Peyer's patch (tissue), 4 donors: ENCODE data around the gene MYH4. TPM values are rescaled to one million over a fixed set of nuclear protein-coding genes. Genes with fewer than 3 reads are reported as not detected.

Source experiments
- DNase-seq, 3 donors: peaks; one replicate each; pipeline ENCODE4 v3.0.0-alpha.2; 2017 to 2019
- H3K27ac ChIP-seq, 4 donors: fragments of 200-600 bp; sonication (generic); one replicate each; pipeline ENCODE4 v1.5.1; 2016 to 2019
- H3K27me3 ChIP-seq, 2 donors: fragments of 200-600 bp; sonication (generic); one replicate each; pipeline ENCODE4 v1.5.1; 2019
- H3K36me3 ChIP-seq, 3 donors: fragments of 200-600 bp; sonication (generic); one replicate each; pipeline ENCODE4 v1.5.1; 2016 to 2019
- H3K4me1 ChIP-seq, 4 donors: fragments of 200-600 bp; sonication (generic); one replicate each; pipeline ENCODE4 v1.5.1; 2016 to 2019
- H3K4me3 ChIP-seq, 4 donors: fragments of 200-600 bp; sonication (generic); 1 replicate in 3 of 4; 2 replicates in 1 of 4; pipeline ENCODE4 v1.5.1; 2016 to 2019; ENCODE audit warnings: mild to moderate bottlenecking in 1 of 4
- H3K9me3 ChIP-seq, 4 donors: fragments of 200-600 bp; sonication (generic); one replicate each; pipeline ENCODE4 v1.5.1; 2016 to 2019; ENCODE audit warnings: mild to moderate bottlenecking in 1 of 4
- POLR2A ChIP-seq, 2 donors: fragments of 450-650 bp; IDR thresholded peaks; one replicate each; pipeline ENCODE4 v1.5.1; 2017; ENCODE audit warnings: antibody characterized with exemption in 2 of 2, mild to moderate bottlenecking in 2 of 2, moderate library complexity in 2 of 2
- total RNA-seq, 4 donors: library from RNA; depleted of rRNA; stranded (reverse); fragments of >200 nt; gene quantifications; one replicate each; pipeline ENCODE4 v1.1.0, GENCODE V29; 2016
- TF ChIP-seq, protein P1 (sequence below), 6 experiments: fragments of 450-650 bp in 4 of 6; fragments of 200-600 bp in 2 of 6; sonication (generic) in 1 of 6; IDR thresholded peaks; one replicate each; pipeline ENCODE4 v1.5.1; 2017 to 2019; ENCODE audit warnings: antibody characterized with exemption in 6 of 6, mild to moderate bottlenecking in 3 of 6, moderate library complexity in 1 of 6

The MYH4 gene
- total RNA-seq, 4 donors from 2014 or later = not detected

DNA sequence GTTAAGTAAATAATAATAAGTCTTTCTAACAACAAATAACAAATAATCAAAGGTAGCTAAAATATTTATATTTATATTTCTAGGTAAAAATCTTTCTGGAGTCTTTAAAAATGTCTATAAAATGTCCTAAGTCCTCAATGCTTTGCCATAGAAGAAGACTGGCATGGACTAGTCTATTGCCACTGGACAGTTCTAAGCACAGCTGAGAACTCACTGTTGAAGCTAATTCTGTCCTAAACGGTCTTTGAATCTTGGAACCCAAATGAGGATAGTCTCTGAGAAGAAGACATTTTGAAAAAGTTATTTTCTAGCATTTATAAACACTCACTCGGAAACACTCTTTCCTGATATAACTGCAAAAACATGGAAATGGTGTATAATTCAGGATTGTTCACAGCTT is 48.1 kb downstream of the MYH4 start:
- no peak for DNase-seq
- H3K4me3 ChIP-seq = no peak overlapping the region
- no peak overlapping the region for H3K27ac ChIP-seq
- H3K36me3 ChIP-seq = no peaks in the 10 kb centered on the region
- H3K27me3 ChIP-seq = no peaks in the 10 kb centered on the region
- TF ChIP-seq, protein P1, sequence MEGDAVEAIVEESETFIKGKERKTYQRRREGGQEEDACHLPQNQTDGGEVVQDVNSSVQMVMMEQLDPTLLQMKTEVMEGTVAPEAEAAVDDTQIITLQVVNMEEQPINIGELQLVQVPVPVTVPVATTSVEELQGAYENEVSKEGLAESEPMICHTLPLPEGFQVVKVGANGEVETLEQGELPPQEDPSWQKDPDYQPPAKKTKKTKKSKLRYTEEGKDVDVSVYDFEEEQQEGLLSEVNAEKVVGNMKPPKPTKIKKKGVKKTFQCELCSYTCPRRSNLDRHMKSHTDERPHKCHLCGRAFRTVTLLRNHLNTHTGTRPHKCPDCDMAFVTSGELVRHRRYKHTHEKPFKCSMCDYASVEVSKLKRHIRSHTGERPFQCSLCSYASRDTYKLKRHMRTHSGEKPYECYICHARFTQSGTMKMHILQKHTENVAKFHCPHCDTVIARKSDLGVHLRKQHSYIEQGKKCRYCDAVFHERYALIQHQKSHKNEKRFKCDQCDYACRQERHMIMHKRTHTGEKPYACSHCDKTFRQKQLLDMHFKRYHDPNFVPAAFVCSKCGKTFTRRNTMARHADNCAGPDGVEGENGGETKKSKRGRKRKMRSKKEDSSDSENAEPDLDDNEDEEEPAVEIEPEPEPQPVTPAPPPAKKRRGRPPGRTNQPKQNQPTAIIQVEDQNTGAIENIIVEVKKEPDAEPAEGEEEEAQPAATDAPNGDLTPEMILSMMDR (IDR thresholded peaks at IDR 0.05) = no peak
- TF ChIP-seq POLR2A (IDR thresholded peaks at IDR 0.05) = no peak
- no peaks in the 10 kb centered on the region for H3K9me3 ChIP-seq
- no peaks in the 10 kb centered on the region for H3K4me1 ChIP-seq

DNA sequence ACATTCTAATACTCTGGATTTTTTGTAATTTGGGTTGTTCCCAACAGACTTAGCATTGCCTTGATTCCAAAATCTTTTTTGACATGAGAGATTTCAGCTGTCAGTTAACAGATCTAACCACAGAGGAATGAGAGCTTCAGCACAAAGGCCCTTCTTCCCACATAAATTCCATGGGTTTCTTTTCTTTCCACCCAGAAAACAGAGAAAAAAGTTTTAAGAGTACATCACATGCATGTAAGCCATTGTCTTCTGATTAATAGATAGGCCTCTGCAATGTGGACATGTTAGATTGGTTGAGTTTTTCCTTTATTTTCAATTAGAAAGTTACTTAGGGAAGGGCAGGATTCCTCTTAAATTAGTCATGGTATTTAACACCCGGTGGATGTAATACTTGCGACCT is 48.5 kb downstream of the MYH4 start:
- no peaks in the 10 kb centered on the region for H3K36me3 ChIP-seq
- no peaks in the 10 kb centered on the region for H3K4me1 ChIP-seq
- no peak overlapping the region for H3K27ac ChIP-seq
- H3K27me3 ChIP-seq = no peaks in the 10 kb centered on the region
- no peak for TF ChIP-seq POLR2A (IDR thresholded peaks at IDR 0.05)
- TF ChIP-seq, protein P1 (IDR thresholded peaks at IDR 0.05) = no peak
- DNase-seq = no peak
- no peaks in the 10 kb centered on the region for H3K9me3 ChIP-seq
- no peak overlapping the region for H3K4me3 ChIP-seq

DNA sequence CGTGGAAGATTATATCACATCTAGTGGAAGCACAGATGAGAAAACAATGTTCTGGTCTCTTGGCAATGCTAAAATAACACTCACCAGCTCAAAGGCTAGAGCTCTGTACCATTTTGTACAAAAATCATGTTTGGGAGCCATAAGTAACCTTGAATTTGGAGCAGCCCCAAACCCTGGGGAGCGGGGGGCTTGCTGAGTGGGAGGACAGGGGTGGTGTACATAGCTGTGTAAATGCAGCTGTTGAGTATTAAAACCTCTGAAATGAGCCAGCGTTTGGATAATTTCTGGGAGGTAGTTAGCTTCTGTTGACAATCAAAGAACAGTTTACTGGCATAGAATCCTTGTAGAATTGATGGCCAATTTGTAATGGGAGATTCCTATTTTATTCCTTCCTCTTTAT is 51.9 kb downstream of the MYH4 start:
- no peak for TF ChIP-seq POLR2A (IDR thresholded peaks at IDR 0.05)
- TF ChIP-seq, protein P1 (IDR thresholded peaks at IDR 0.05) = no peak

DNA sequence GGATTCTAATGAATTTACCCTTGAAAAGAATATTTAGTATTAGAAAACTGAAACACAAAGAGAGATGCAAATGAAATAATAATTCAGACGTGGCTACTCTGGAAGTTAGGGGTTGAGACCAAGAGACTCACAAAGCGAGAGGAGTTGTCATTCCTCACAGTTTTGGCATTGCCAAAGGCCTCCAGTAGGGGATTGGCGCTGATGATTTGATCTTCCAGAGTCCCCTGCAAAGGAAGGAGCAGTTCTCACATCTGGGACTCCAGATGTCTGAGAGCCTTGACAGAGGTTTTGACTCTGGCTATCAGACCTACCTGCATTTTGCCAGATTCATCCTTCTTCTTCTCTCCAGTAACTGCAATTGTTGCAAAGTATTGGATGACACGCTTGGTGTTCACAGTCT is 54.2 kb downstream of the MYH4 start:
- H3K27ac ChIP-seq = no peak overlapping the region
- no peaks in the 10 kb centered on the region for H3K27me3 ChIP-seq
- no peaks in the 10 kb centered on the region for H3K36me3 ChIP-seq
- no peaks in the 10 kb centered on the region for H3K4me1 ChIP-seq
- TF ChIP-seq, protein P1 (IDR thresholded peaks at IDR 0.05) = no peak
- no peak for TF ChIP-seq POLR2A (IDR thresholded peaks at IDR 0.05)
- no peak overlapping the region for H3K4me3 ChIP-seq
- no peak for DNase-seq
- H3K9me3 ChIP-seq = no peaks in the 10 kb centered on the region

More for the DNA sequence above, 51.9 kb downstream of the MYH4 start:
- Histone ChIP-seq H3K36me3 (no peaks in the 10 kb centered on the region), H3K27me3 (no peaks in the 10 kb centered on the region), H3K4me3 (no peak overlapping the region), H3K27ac (no peak overlapping the region), H3K4me1 (no peaks in the 10 kb centered on the region), H3K9me3 (no peaks in the 10 kb centered on the region)
- DNase-seq = no peak

DNA sequence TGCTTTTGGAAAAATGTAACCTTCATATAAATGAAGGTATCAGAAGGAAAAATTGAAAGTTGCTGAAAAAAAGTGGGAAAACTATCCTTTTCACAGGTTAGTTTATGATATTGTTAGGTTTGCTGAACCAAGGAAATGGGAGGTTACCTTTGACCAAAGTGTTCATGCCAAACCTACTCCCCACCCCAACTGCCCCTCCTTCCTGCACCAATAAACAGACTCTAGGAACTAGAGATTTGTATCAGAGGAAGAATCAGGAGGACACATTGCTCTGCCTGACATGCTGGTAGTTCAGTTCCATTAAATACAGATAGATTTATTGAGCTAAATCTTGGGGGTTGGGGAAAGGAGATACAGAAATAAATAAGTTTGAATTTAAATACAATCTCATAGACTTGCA is 65.8 kb downstream of the MYH4 start:
- DNase-seq = no peak
- H3K27me3 ChIP-seq = no peaks in the 10 kb centered on the region
- no peak overlapping the region for H3K4me3 ChIP-seq
- H3K36me3 ChIP-seq = no peaks in the 10 kb centered on the region
- H3K9me3 ChIP-seq = no peaks in the 10 kb centered on the region
- no peaks in the 10 kb centered on the region for H3K4me1 ChIP-seq
- TF ChIP-seq POLR2A (IDR thresholded peaks at IDR 0.05) = no peak
- no peak overlapping the region for H3K27ac ChIP-seq

GRCh38 chr17:10398352-10398751 is 71.0 kb downstream of the MYH4 start:
- Histone ChIP-seq H3K4me1 (no peaks in the 10 kb centered on the region), H3K9me3 (no peaks in the 10 kb centered on the region), H3K27ac (no peak overlapping the region), H3K27me3 (no peaks in the 10 kb centered on the region), H3K36me3 (no peaks in the 10 kb centered on the region), H3K4me3 (no peak overlapping the region)
- no peak for DNase-seq
- TF ChIP-seq POLR2A (IDR thresholded peaks at IDR 0.05) = no peak

GRCh38 chr17:10396524-10397163 is 72.7 kb downstream of the MYH4 start:
- Histone ChIP-seq H3K9me3 (no peaks in the 10 kb centered on the region), H3K36me3 (no peaks in the 10 kb centered on the region), H3K27ac (no peak overlapping the region), H3K4me1 (no peaks in the 10 kb centered on the region), H3K4me3 (no peak overlapping the region), H3K27me3 (no peaks in the 10 kb centered on the region)
- TF ChIP-seq, protein P1 (IDR thresholded peaks at IDR 0.05) = no peak
- no peak for TF ChIP-seq POLR2A (IDR thresholded peaks at IDR 0.05)
- no peak for DNase-seq
